ENCODE data around the gene SMKR1. TPM values are rescaled to one million over a fixed set of nuclear protein-coding genes. Genes with fewer than 3 reads are reported as not detected.

The SMKR1 gene
- total RNA-seq, 1 experiment from 2014 or later: 0.87 TPM

DNA sequence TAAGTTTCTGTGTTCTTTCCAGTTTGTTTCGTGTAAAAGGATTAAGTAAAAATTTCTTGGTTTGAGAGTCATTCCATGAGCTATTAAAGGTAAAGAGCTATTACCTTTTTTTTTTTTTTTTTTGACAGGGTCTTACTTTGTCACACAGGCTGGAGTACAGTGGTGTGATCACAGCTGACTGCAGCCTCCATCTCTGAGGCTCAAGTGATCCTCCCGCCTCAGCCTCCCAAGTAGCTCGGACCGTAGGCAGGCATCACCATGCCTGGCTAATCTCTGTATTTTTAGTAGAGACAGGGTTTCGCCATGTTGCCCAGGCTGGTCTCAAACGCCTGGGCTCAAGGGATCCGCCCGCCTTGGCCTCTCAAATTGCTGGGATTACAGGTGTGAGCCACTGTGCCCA is 1.4 kb downstream of the SMKR1 start:
- no peaks in the 10 kb centered on the region for H3K4me1 ChIP-seq (ENCODE audit: insufficient read depth, low read length)
- Mint-ChIP-seq H3K36me3 (ENCODE audit: insufficient read depth in 1 of 3, low read depth in 3 of 3) (no peaks in the 10 kb centered on the region), H3K27ac (no peak overlapping the region), H3K4me1 (peaks cover 9 to 15% of the 10 kb centered on the region in 2 experiments), H3K27me3 (ENCODE audit: low read depth) (peaks cover 50% of the 10 kb centered on the region), H3K9me3 (no peaks in the 10 kb centered on the region), H3K4me3 (peak overlapping the region in 1 of 2 experiments; percentile 82; a peak in 3 of 5 replicates)
- no peak overlapping the region for H2AFZ ChIP-seq (ENCODE audit: low read length)
- no peak overlapping the region for H4K5ac ChIP-seq (ENCODE audit: insufficient read length, low read depth, low read length)
- no peak overlapping the region for H3T11ph ChIP-seq (ENCODE audit: low read length)
- no peak overlapping the region for H3K23ac ChIP-seq (ENCODE audit: insufficient read length, low read depth, low read length)
- H2AK5ac ChIP-seq (ENCODE audit: insufficient read length, low read length): no peak overlapping the region
- H2BK15ac ChIP-seq (ENCODE audit: low read depth, low read length): no peak overlapping the region
- H3K23me2 ChIP-seq (ENCODE audit: insufficient read length, low read depth, low read length, poor library complexity, severe bottlenecking): peaks cover 14% of the 10 kb centered on the region
- no peak overlapping the region for H3K4ac ChIP-seq (ENCODE audit: low read depth, low read length)
- no peak overlapping the region for H2BK12ac ChIP-seq (ENCODE audit: insufficient read length, low read depth, low read length)
- no peaks in the 10 kb centered on the region for H4K20me1 ChIP-seq (ENCODE audit: control insufficient read depth, insufficient read depth, insufficient read length)
- no peak overlapping the region for H3K9ac ChIP-seq (ENCODE audit: extremely low read depth, insufficient read length, low read length)
- no peaks in the 10 kb centered on the region for H3K79me2 ChIP-seq (ENCODE audit: insufficient read depth, low read length)
- no peak overlapping the region for H4K91ac ChIP-seq (ENCODE audit: insufficient read length, low read depth, low read length)
- H2BK20ac ChIP-seq (ENCODE audit: low read depth, low read length, poor library complexity, severe bottlenecking): no peak overlapping the region
- no CpG with 5 or more reads among the region's 8 CpGs for WGBS (ENCODE audit: extremely low coverage, insufficient read length, low lambda C conversion rate)
- no peak overlapping the region for H3K4me2 ChIP-seq (ENCODE audit: insufficient read depth, insufficient read length, low read length)
- no peaks in the 10 kb centered on the region for H3K79me1 ChIP-seq (ENCODE audit: insufficient read depth, low read depth, low read length, poor library complexity, severe bottlenecking)
- H2BK5ac ChIP-seq (ENCODE audit: insufficient read length, low read length): no peak overlapping the region
- no peak overlapping the region for H4K8ac ChIP-seq (replicated peaks; ENCODE audit: insufficient read length, low read depth, low read length)
- H3K14ac ChIP-seq (ENCODE audit: insufficient read depth, low read length): no peak overlapping the region
- no peak overlapping the region for H2BK120ac ChIP-seq (ENCODE audit: low read depth, low read length, poor library complexity, severe bottlenecking)
- no peaks in the 10 kb centered on the region; the same call in 1 of the 2 replicates for H3K27me3 ChIP-seq (ENCODE audit: insufficient read depth, low read length)
- no peaks in the 10 kb centered on the region for H3K9me3 ChIP-seq (ENCODE audit: control insufficient read depth, low read depth, low read length)
- TF ChIP-seq, protein P1, sequence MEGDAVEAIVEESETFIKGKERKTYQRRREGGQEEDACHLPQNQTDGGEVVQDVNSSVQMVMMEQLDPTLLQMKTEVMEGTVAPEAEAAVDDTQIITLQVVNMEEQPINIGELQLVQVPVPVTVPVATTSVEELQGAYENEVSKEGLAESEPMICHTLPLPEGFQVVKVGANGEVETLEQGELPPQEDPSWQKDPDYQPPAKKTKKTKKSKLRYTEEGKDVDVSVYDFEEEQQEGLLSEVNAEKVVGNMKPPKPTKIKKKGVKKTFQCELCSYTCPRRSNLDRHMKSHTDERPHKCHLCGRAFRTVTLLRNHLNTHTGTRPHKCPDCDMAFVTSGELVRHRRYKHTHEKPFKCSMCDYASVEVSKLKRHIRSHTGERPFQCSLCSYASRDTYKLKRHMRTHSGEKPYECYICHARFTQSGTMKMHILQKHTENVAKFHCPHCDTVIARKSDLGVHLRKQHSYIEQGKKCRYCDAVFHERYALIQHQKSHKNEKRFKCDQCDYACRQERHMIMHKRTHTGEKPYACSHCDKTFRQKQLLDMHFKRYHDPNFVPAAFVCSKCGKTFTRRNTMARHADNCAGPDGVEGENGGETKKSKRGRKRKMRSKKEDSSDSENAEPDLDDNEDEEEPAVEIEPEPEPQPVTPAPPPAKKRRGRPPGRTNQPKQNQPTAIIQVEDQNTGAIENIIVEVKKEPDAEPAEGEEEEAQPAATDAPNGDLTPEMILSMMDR (conservative IDR thresholded peaks at IDR 0.05): no peak
- no peak for DNase-seq
- no peak overlapping the region for H3K18ac ChIP-seq (ENCODE audit: insufficient read length, low read depth, low read length)
- no peak overlapping the region for H3K56ac ChIP-seq (ENCODE audit: insufficient read length, low read depth, low read length)
- H3K27ac ChIP-seq (ENCODE audit: insufficient read length, low read depth, low read length): no peak overlapping the region
